Measurements from ENCODE around the gene SERP2.

Gene SERP2

GRCh38 chr13:44363631-44364344 is 9.8 kb upstream of the SERP2 start:
- H3K4me3 ChIP-seq (ENCODE audit: low read length), result no peak overlapping the region
- H3K36me3 ChIP-seq (ENCODE audit: control insufficient read depth, insufficient read depth, low read length), result no peaks in the 10 kb centered on the region
- H3K27ac ChIP-seq (ENCODE audit: low read depth, low read length), result peak overlapping the region; percentile 53
- no peaks in the 10 kb centered on the region for H3K27me3 ChIP-seq (ENCODE audit: control insufficient read depth, insufficient read depth, low read length)
- H3K9ac ChIP-seq (ENCODE audit: low read length), result no peak overlapping the region
- peaks cover 25% of the 10 kb centered on the region for H3K4me1 ChIP-seq (ENCODE audit: control insufficient read depth, insufficient read depth, low read length)

- peak overlapping the region; percentile 43 for H3K27ac ChIP-seq (ENCODE audit: low read depth, low read length)
- H3K4me1 ChIP-seq (ENCODE audit: control insufficient read depth, insufficient read depth, low read length), result peaks cover 25% of the 10 kb centered on the region
These were observed 9.2 kb upstream of the SERP2 start for GRCh38 chr13:44364345-44365000.

GRCh38 chr13:44365008-44365407 is 8.6 kb upstream of the SERP2 start:
- Histone ChIP-seq H3K36me3 (ENCODE audit: control insufficient read depth, insufficient read depth, low read length) (no peaks in the 10 kb centered on the region), H3K4me1 (ENCODE audit: control insufficient read depth, insufficient read depth, low read length) (peaks cover 25% of the 10 kb centered on the region), H3K27ac (ENCODE audit: low read depth, low read length) (peak overlapping the region; percentile 6), H3K27me3 (ENCODE audit: control insufficient read depth, insufficient read depth, low read length) (no peaks in the 10 kb centered on the region), H3K4me3 (ENCODE audit: low read length) (no peak overlapping the region), H3K9ac (ENCODE audit: low read length) (no peak overlapping the region)

More at GRCh38 chr13:44364345-44365000, 9.2 kb upstream of the SERP2 start:
- H3K27me3 ChIP-seq (ENCODE audit: control insufficient read depth, insufficient read depth, low read length), result no peaks in the 10 kb centered on the region
- H3K4me3 ChIP-seq (ENCODE audit: low read length), result no peak overlapping the region
- H3K9ac ChIP-seq (ENCODE audit: low read length), result no peak overlapping the region
- H3K36me3 ChIP-seq (ENCODE audit: control insufficient read depth, insufficient read depth, low read length), result no peaks in the 10 kb centered on the region

GRCh38 chr13:44365899-44366298 is 7.7 kb upstream of the SERP2 start:
- Histone ChIP-seq H3K27me3 (ENCODE audit: control insufficient read depth, insufficient read depth, low read length) (no peaks in the 10 kb centered on the region), H3K4me3 (ENCODE audit: low read length) (no peak overlapping the region), H3K9ac (ENCODE audit: low read length) (no peak overlapping the region), H3K4me1 (ENCODE audit: control insufficient read depth, insufficient read depth, low read length) (peaks cover 23% of the 10 kb centered on the region), H3K36me3 (ENCODE audit: control insufficient read depth, insufficient read depth, low read length) (no peaks in the 10 kb centered on the region), H3K27ac (ENCODE audit: low read depth, low read length) (no peak overlapping the region)

- Histone ChIP-seq H3K27me3 (ENCODE audit: control insufficient read depth, insufficient read depth, low read length) (no peaks in the 10 kb centered on the region), H3K9ac (ENCODE audit: low read length) (no peak overlapping the region), H3K4me1 (ENCODE audit: control insufficient read depth, insufficient read depth, low read length) (peaks cover 23% of the 10 kb centered on the region), H3K27ac (ENCODE audit: low read depth, low read length) (peak overlapping the region; percentile 53), H3K4me3 (ENCODE audit: low read length) (no peak overlapping the region), H3K36me3 (ENCODE audit: control insufficient read depth, insufficient read depth, low read length) (no peaks in the 10 kb centered on the region)
These were observed 5.5 kb upstream of the SERP2 start for GRCh38 chr13:44368062-44368591.

- peaks cover 19% of the 10 kb centered on the region for H3K4me1 ChIP-seq (ENCODE audit: control insufficient read depth, insufficient read depth, low read length)
- peak overlapping the region; percentile 53 for H3K27ac ChIP-seq (ENCODE audit: low read depth, low read length)
- H3K27me3 ChIP-seq (ENCODE audit: control insufficient read depth, insufficient read depth, low read length), result no peaks in the 10 kb centered on the region
- H3K9ac ChIP-seq (ENCODE audit: low read length), result no peak overlapping the region
- H3K36me3 ChIP-seq (ENCODE audit: control insufficient read depth, insufficient read depth, low read length), result no peaks in the 10 kb centered on the region
- H3K4me3 ChIP-seq (ENCODE audit: low read length), result no peak overlapping the region
These were observed 4.8 kb upstream of the SERP2 start for GRCh38 chr13:44368599-44369368.

- H3K27ac ChIP-seq (ENCODE audit: low read depth, low read length), result no peak overlapping the region
- no peaks in the 10 kb centered on the region for H3K36me3 ChIP-seq (ENCODE audit: control insufficient read depth, insufficient read depth, low read length)
- H3K9ac ChIP-seq (ENCODE audit: low read length), result no peak overlapping the region
- H3K27me3 ChIP-seq (ENCODE audit: control insufficient read depth, insufficient read depth, low read length), result no peaks in the 10 kb centered on the region
- H3K4me3 ChIP-seq (ENCODE audit: low read length), result no peak overlapping the region
- H3K4me1 ChIP-seq (ENCODE audit: control insufficient read depth, insufficient read depth, low read length), result peaks cover 15% of the 10 kb centered on the region
These were observed 2.2 kb upstream of the SERP2 start for GRCh38 chr13:44371421-44371820.

GRCh38 chr13:44373247-44373600 is 400 bp upstream of the SERP2 start:
- Histone ChIP-seq H3K27ac (ENCODE audit: low read depth, low read length) (peak overlapping the region; percentile 72), H3K4me3 (ENCODE audit: low read length) (peak overlapping the region; percentile 78), H3K36me3 (ENCODE audit: control insufficient read depth, insufficient read depth, low read length) (no peaks in the 10 kb centered on the region), H3K9ac (ENCODE audit: low read length) (peak overlapping the region; percentile 50), H3K27me3 (ENCODE audit: control insufficient read depth, insufficient read depth, low read length) (no peaks in the 10 kb centered on the region), H3K4me1 (ENCODE audit: control insufficient read depth, insufficient read depth, low read length) (peaks cover 10% of the 10 kb centered on the region)

- no peaks in the 10 kb centered on the region for H3K36me3 ChIP-seq (ENCODE audit: control insufficient read depth, insufficient read depth, low read length)
- no peaks in the 10 kb centered on the region for H3K27me3 ChIP-seq (ENCODE audit: control insufficient read depth, insufficient read depth, low read length)
- H3K4me1 ChIP-seq (ENCODE audit: control insufficient read depth, insufficient read depth, low read length), result peaks cover 6% of the 10 kb centered on the region
- H3K4me3 ChIP-seq (ENCODE audit: low read length), result peak overlapping the region; percentile 78
- H3K9ac ChIP-seq (ENCODE audit: low read length), result no peak overlapping the region
- peak overlapping the region; percentile 64 for H3K27ac ChIP-seq (ENCODE audit: low read depth, low read length)
These were observed 706 bp downstream of the SERP2 start for GRCh38 chr13:44374348-44374712.

GRCh38 chr13:44378277-44378676 is 4.7 kb downstream of the SERP2 start:
- no peak overlapping the region for H3K4me3 ChIP-seq (ENCODE audit: low read length)
- H3K27me3 ChIP-seq (ENCODE audit: control insufficient read depth, insufficient read depth, low read length), result no peaks in the 10 kb centered on the region
- H3K36me3 ChIP-seq (ENCODE audit: control insufficient read depth, insufficient read depth, low read length), result no peaks in the 10 kb centered on the region
- H3K4me1 ChIP-seq (ENCODE audit: control insufficient read depth, insufficient read depth, low read length), result no peaks in the 10 kb centered on the region
- no peak overlapping the region for H3K27ac ChIP-seq (ENCODE audit: low read depth, low read length)
- H3K9ac ChIP-seq (ENCODE audit: low read length), result no peak overlapping the region

GRCh38 chr13:44379885-44380284 is 6.3 kb downstream of the SERP2 start:
- H3K36me3 ChIP-seq (ENCODE audit: control insufficient read depth, insufficient read depth, low read length), result no peaks in the 10 kb centered on the region
- no peaks in the 10 kb centered on the region for H3K27me3 ChIP-seq (ENCODE audit: control insufficient read depth, insufficient read depth, low read length)
- no peak overlapping the region for H3K27ac ChIP-seq (ENCODE audit: low read depth, low read length)
- H3K9ac ChIP-seq (ENCODE audit: low read length), result no peak overlapping the region
- no peak overlapping the region for H3K4me3 ChIP-seq (ENCODE audit: low read length)
- H3K4me1 ChIP-seq (ENCODE audit: control insufficient read depth, insufficient read depth, low read length), result no peaks in the 10 kb centered on the region

GRCh38 chr13:44380404-44381165 is 7.0 kb downstream of the SERP2 start:
- no peak overlapping the region for H3K27ac ChIP-seq (ENCODE audit: low read depth, low read length)
- no peak overlapping the region for H3K4me3 ChIP-seq (ENCODE audit: low read length)
- H3K36me3 ChIP-seq (ENCODE audit: control insufficient read depth, insufficient read depth, low read length), result no peaks in the 10 kb centered on the region
- no peaks in the 10 kb centered on the region for H3K4me1 ChIP-seq (ENCODE audit: control insufficient read depth, insufficient read depth, low read length)
- H3K9ac ChIP-seq (ENCODE audit: low read length), result no peak overlapping the region
- H3K27me3 ChIP-seq (ENCODE audit: control insufficient read depth, insufficient read depth, low read length), result no peaks in the 10 kb centered on the region
